Right cardiac atrium (tissue), 5 donors: ENCODE measurements around the gene VAMP1. TPM values are rescaled to one million over a fixed set of nuclear protein-coding genes. Genes with fewer than 3 reads are reported as not detected.
A peak's percentile ranks its signal among the peaks of the same experiment; 100 is the strongest.
"Not testable (repeated sequence)": the region's sequence is repeated elsewhere in the genome, so short reads cannot be mapped to it uniquely, and the experiment has no call there.

Experiments used
- ATAC-seq, 2 donors: fragments of 200-7000 bp; cut with Tn5 transposase; one replicate each; pipeline versions ENCODE4 v1.8.0 to v1.9.1; 2020; ENCODE audit warnings: moderate library complexity in 2 of 2, mild to moderate bottlenecking in 1 of 2
- DNase-seq, 3 donors: peaks; one replicate each; pipeline ENCODE4 v3.0.0-alpha.2; 2020
- H3K27ac ChIP-seq: one replicate; pipeline ENCODE4 v1.5.1; 2013; ENCODE audit warnings: mild to moderate bottlenecking, low read length, control low read depth, moderate library complexity
- H3K27me3 ChIP-seq: one replicate; pipeline ENCODE4 v1.6.1; 2013; ENCODE audit not compliant: control insufficient read depth, insufficient read depth
- H3K4me1 ChIP-seq: one replicate; pipeline ENCODE4 v1.6.1; 2013; ENCODE audit warnings: low read length; ENCODE audit not compliant: control insufficient read depth, insufficient read depth
- H3K4me3 ChIP-seq: one replicate; pipeline ENCODE4 v1.5.1; 2013; ENCODE audit warnings: low read length, control low read depth
- H3K9me3 ChIP-seq: one replicate; pipeline ENCODE4 v1.6.1; 2013; ENCODE audit warnings: low read length; ENCODE audit not compliant: control insufficient read depth
- WGBS: extraction: QIAGEN DNeasy Blood & Tissue Kit; methylation state at CpG from one replicate; pipeline ENCODE4 v1.1.7; 2013; 5-methylcytosine and 5-hydroxymethylcytosine counted together
- intact Hi-C, 4 donors: fragments of 100-400 bp; cut with DNase I; formaldehyde crosslinking; loops; one replicate each; pipeline versions ENCODE4 v1.11.0 to v1.14.0; 2022 to 2023
- polyA plus RNA-seq: library from polyadenylated mRNA; stranded (reverse); fragments of 200-250 nt; gene quantifications from one replicate; pipeline ENCODE4 v1.2.3, GENCODE V29; 2013
- total RNA-seq, 4 donors: library from RNA; stranded (reverse); fragmentation: NEBNext Ultra II Directional; extraction: Animal tissue kit (Norgen Biotek cat#: 25700); gene quantifications; one replicate each; pipeline ENCODE4 v1.2.1, GENCODE V29; 2021
- donor health status: healthy with polysubstance abuse.
- donor health status: DM: no; HTN: yes; CAD: no.
- donor health status: DM: no; HTN: no; CAD: no.
- donor health status: DM: no; HTN: yes; CAD: no; lungs with severe emphysema.
- donor health status: DM: yes; HTN: yes; CAD: no.

VAMP1 gene
- total and polyA plus RNA-seq, 5 donors, result 3.6 to 9.0 (median 5.8) TPM

DNA sequence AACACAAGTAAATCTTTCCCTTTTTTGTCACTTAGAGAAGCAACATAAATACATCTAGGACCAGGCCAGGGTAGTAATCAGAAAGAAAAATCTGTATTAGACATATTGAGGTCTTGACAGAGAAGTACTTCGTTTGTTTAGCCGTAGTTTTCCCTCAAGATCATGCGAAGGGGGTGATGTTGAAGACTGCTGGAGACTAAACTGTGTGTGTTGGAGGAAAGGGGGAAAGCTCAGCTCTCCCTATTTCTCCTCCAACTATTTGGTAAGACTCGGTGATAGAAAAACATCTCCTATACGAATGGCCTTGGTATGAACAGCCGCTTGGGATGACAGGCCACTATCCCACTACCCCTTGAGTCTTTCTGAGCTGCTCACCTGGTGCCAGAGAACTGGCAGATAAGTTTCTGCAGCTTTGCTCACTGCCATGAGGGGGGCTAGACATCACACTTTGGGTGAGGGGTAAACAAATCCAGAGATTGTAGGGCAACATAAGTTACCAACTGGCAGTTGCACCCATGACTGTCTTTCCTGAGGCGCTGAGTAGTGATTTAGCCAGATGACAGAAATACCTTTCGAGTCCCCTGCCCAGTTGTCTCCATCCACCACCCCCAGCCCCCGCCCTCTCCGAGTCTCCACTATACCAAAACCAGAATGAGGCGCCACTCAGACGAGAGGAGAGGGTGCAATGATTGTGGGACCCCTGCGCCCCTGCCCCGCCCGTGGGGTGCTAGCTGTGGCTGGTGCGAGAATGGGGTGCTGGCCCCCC lies 685 bp downstream of the VAMP1 start:
- Histone ChIP-seq H3K9me3 (no peaks in the 10 kb centered on the region), H3K4me3 (peak overlapping the region; percentile 86), H3K27ac (peak overlapping the region; percentile 85), H3K27me3 (no peaks in the 10 kb centered on the region), H3K4me1 (no peaks in the 10 kb centered on the region)
- WGBS, result 19% methylated on average over 16 of the region's 16 CpGs
- DNase-seq (no peak), ATAC-seq (no peak)
- intact Hi-C loops, result loop anchor here (5.0 to 10.0 kb wide), 3 partner anchors 47 to 145 kb away; no protein-coding TSS in a partner anchor

DNA sequence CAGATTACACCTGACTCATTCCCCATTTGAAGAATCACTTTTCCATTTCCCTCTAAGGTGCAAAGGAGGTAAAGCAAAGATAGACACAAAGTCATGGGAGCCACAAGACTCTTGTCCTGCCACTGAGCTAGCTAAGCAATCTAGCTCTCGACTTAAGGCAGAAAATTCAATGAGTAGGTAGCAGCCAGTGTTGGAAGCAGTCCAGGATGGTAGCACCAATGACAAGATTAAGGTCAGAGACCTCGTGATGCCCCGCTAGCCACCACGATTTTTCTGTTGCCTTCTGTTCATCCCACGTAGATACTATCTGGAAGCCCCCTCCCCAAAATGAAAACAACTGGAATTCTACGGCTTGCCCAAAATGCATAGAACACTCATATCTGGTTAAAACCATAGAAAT lies 1.4 kb downstream of the VAMP1 start:
- Histone ChIP-seq H3K27ac (no peak overlapping the region), H3K9me3 (no peaks in the 10 kb centered on the region), H3K27me3 (no peaks in the 10 kb centered on the region), H3K4me1 (no peaks in the 10 kb centered on the region), H3K4me3 (peak overlapping the region; percentile 86)
- WGBS, result 68% methylated on average over 6 of the region's 6 CpGs
- DNase-seq (no peak), ATAC-seq (no peak)
- intact Hi-C loops, result loop anchor here (5.0 to 10.0 kb wide), 3 partner anchors 47 to 144 kb away; no protein-coding TSS in a partner anchor

DNA sequence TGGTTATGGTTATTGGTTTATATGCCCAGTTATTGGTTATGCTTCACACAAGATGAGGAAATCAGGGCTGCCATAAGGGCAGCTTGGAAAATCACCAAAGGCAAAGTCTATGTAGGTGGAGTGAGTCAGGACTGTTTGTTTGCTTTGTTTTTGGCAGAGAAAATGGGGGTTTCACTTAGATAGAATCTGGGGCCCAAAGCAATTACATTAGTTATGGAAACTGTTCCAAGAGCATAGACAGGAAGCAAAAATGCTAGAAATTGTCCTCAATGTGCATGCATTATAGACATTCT lies 2.2 kb downstream of the VAMP1 start:
- ATAC-seq (no peak), DNase-seq (no peak)
- no peak overlapping the region for H3K4me3 ChIP-seq
- H3K9me3 ChIP-seq, result no peaks in the 10 kb centered on the region
- intact Hi-C loops, result loop anchor here (5.0 to 10.0 kb wide), 3 partner anchors 46 to 143 kb away; no protein-coding TSS in a partner anchor
- H3K27me3 ChIP-seq, result no peaks in the 10 kb centered on the region
- H3K27ac ChIP-seq, result no peak overlapping the region
- no peaks in the 10 kb centered on the region for H3K4me1 ChIP-seq

DNA sequence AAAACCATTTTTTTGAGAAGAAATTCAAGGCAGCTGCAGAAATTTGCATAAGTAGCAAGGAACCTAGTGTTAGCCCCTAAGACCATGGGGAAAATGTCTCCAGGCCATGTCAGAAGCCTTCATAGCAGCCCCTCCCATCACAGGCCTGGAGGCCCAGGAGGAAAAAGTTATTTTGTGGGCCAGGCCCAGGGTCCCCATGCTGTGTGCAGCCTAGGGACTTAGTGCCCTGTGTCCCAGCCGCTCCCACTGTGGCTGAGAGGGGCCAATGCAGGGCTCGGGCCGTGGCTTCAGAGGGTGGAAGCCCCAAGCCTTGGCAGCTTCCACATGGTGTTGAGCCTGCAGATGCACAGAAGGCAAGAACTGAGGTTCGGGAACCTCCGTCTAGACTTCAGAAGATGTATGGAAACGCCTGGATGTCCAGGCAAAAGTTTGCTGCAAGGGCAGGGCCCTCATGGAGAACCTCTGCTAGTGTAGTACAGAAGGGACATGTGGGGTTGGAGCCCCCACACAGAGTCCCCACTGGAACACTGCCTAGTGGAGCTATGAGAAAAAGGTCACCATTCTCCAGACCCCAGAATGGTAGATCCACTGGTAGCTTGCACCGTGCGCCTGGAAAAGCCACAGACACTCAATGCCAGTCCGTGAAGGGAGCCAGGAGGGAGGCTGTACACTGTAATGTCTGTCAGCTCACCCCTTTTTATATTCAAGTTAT lies 2.8 kb downstream of the VAMP1 start:
- H3K4me3 ChIP-seq, ATAC-seq, H3K27ac ChIP-seq, H3K27me3 ChIP-seq, H3K9me3 ChIP-seq, H3K4me1 ChIP-seq: not testable (repeated sequence)
- intact Hi-C loops, result loop anchor here (5.0 to 10.0 kb wide), 3 partner anchors 45 to 143 kb away; no protein-coding TSS in a partner anchor
- 96% methylated on average over 9 of the region's 9 CpGs for WGBS
- peak in 1 of 3 donors; percentile 51 for DNase-seq

DNA sequence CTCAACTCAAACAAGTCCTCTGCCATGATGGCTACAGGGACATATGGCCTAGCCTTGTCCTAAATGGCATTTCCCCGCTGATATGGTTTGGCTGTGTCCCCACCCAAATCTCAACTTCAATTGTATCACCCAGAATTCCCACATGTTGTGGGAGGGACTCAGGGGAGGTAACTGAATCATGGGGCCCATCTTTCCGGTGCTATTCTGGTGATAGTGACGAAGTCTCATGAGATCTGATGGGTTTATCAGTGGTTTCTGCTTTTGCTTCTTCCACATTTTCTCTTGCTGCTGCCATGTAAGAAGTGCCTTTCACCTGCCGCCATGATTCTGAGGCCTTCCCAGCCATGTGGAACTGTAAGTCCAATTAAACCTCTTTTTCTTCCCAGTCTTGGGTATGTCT lies 3.7 kb downstream of the VAMP1 start:
- not testable (repeated sequence) for H3K27ac ChIP-seq, H3K9me3 ChIP-seq, H3K27me3 ChIP-seq, H3K4me1 ChIP-seq, H3K4me3 ChIP-seq, DNase-seq, ATAC-seq
- WGBS, result 90% methylated on average over 4 of the region's 4 CpGs
- intact Hi-C loops, result loop anchor here (5.0 to 10.0 kb wide), 3 partner anchors 44 to 142 kb away; no protein-coding TSS in a partner anchor

DNA sequence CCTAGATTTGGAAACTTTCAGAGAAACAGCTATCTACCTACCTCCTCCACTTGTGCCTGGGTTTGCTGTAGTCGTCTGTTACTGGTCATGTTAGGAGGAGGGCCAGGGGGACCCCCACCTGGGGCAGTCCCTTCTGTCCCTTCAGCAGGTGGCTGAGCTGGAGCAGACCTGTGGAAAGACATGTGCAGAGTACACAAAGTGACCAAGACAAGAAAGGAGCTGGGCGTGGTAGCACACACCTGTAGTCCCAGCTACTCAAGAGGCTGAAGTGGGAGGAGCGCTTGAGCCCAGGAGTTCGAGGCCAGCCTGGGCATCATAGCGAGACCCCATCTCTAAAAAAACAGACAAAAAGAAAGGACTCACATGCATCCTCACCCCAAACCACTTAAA lies 4.3 kb downstream of the VAMP1 start:
- DNase-seq, result no peak
- no peaks in the 10 kb centered on the region for H3K27me3 ChIP-seq
- intact Hi-C loops, result loop anchor here (5.0 to 10.0 kb wide), 3 partner anchors 44 to 141 kb away; no protein-coding TSS in a partner anchor
- WGBS, result 95% methylated on average over 5 of the region's 5 CpGs
- ATAC-seq, result no peak
- no peak overlapping the region for H3K27ac ChIP-seq
- no peak overlapping the region for H3K4me3 ChIP-seq
- peaks cover 4% of the 10 kb centered on the region for H3K4me1 ChIP-seq
- H3K9me3 ChIP-seq, result no peaks in the 10 kb centered on the region

DNA sequence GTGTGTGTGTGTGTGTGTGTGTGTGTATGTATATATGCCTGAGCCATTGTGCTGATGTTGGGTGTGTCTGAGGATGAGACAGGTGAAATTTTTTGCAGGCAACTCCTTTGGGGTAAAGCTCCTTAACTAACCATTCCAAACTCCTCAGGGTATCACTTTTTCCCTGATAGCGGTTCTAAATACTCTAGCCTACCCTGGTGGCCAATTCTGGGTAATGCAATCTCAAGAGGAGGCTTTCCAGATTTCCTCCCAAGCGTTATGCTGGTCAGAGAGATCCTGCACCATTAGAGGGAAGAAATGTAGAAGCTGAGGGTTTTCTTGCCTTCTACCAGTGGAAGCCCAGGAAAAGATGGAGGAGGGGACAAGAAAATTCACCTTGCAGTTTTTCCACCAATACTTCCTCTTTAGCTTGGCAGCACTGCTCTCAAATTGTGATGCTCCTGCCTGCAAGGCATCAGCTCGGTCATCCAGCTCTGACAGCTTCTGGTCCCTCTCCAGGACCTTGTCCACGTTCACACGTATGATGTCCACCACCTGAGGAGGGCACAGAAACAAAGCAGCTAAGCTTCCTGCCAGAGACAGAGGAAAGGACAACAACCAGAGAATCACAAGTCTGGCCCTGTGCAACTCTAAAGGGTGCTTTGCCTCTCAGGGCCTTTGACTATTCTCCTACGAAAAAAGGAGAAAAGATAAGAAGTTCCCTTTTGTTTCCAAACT lies 4.9 kb downstream of the VAMP1 start:
- 32% methylated on average over 6 of the region's 6 CpGs for WGBS
- ATAC-seq (peak; percentile 32 to 34), DNase-seq (no peak)
- no peaks in the 10 kb centered on the region for H3K27me3 ChIP-seq
- peaks cover 4% of the 10 kb centered on the region for H3K4me1 ChIP-seq
- H3K4me3 ChIP-seq, result no peak overlapping the region
- H3K27ac ChIP-seq, result no peak overlapping the region
- H3K9me3 ChIP-seq, result no peaks in the 10 kb centered on the region
- intact Hi-C loops, result loop anchor here (2.0 to 10.0 kb wide), 4 partner anchors 43 to 141 kb away; no protein-coding TSS in a partner anchor

DNA sequence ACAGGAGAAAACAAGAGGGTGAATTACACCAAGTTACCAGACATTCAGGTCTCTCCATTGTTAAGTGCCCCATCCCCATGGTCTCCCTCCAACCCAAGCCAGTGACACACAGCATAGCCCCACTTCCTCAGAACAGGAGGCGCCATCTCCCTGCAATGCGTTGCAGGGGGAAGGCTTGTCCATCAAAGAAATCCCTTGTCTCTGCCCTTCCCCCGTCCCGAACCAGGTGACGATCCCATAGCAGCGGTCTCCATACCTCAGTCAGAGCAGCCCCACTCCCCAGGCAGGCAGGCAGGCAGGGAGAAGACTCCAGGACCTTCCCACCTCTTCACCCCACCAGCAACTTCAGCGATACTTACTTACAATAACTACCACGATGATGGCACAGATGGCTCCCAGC lies 5.9 kb downstream of the VAMP1 start:
- 90% methylated on average over 8 of the region's 8 CpGs for WGBS
- DNase-seq (no peak), ATAC-seq (no peak)
- Histone ChIP-seq H3K27me3 (no peaks in the 10 kb centered on the region), H3K9me3 (no peaks in the 10 kb centered on the region), H3K27ac (no peak overlapping the region), H3K4me1 (peaks cover 4% of the 10 kb centered on the region), H3K4me3 (no peak overlapping the region)
- intact Hi-C loops, result loop anchor here in 3 of 4 donors (2.0 to 10.0 kb wide), 3 partner anchors 37 to 140 kb away; no protein-coding TSS in a partner anchor

DNA sequence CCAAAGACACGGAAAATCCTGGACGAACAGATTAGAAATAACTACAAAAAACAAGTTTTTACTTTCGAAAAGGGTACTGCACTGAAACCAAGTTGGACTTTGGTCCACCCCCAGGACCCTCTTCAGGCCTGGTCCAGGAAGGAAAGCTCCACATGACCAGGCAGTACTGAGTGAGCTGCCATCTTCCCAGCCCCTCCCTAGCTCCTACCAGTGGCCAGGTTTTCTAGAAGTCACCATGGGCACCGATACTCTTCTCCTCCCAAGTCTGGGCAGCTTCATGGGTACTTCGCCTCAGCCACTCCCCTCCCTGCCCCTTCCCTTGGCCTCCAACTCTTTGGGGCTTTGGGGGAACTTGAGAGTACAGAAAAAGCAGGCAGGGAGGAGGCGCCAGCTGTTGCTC lies 6.6 kb downstream of the VAMP1 start:
- peaks cover 4% of the 10 kb centered on the region for H3K4me1 ChIP-seq
- intact Hi-C loops, result loop anchor here in 3 of 4 donors (2.0 to 10.0 kb wide), 3 partner anchors 37 to 139 kb away; no protein-coding TSS in a partner anchor
- 88% methylated on average over 6 of the region's 6 CpGs for WGBS
- no peak overlapping the region for H3K4me3 ChIP-seq
- ATAC-seq (no peak), DNase-seq (no peak)
- H3K27ac ChIP-seq, result no peak overlapping the region
- H3K9me3 ChIP-seq, result no peaks in the 10 kb centered on the region
- no peaks in the 10 kb centered on the region for H3K27me3 ChIP-seq

DNA sequence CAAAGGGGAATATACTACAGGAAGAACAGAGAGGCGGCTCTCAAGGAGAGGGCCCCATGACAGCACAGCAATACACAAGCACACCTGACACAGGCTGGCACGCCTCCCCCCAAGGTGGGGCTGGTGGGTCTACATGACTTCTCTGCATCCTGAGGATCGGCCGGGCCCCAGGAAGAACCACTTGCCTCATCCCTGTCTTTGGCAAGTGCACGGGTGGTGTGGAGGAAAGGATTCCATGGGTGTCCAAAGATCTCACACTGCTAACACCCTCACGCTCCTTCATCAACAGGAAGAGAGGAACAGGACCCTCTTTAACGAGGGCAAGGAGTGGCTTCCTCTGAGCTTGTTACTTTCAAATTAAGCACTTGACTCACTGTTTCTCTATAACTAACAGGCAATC lies 7.3 kb downstream of the VAMP1 start:
- Histone ChIP-seq H3K27me3 (no peaks in the 10 kb centered on the region), H3K4me1 (peaks cover 4% of the 10 kb centered on the region), H3K4me3 (no peak overlapping the region), H3K27ac (no peak overlapping the region), H3K9me3 (no peaks in the 10 kb centered on the region)
- ATAC-seq, result peak in 1 of 2 donors; percentile 15
- intact Hi-C loops, result loop anchor here in 3 of 4 donors (5.0 to 10.0 kb wide), 2 partner anchors 36 to 138 kb away; no protein-coding TSS in a partner anchor
- WGBS, result 58% methylated on average over 7 of the region's 7 CpGs
- no peak for DNase-seq
